Epithelial cell of esophagus (primary cell): Measurements from ENCODE around the gene HDHD5.

ENCODE experiments used
- DNase-seq: peaks from one replicate; pipeline ENCODE4 v3.0.0; 2010; ENCODE audit warnings: low read depth
- H3K4me3 ChIP-seq: 2 replicates; pipeline ENCODE4 v1.5.1; 2011; ENCODE audit warnings: mild to moderate bottlenecking, low read length, control low read depth
- CTCF ChIP-seq: IDR thresholded peaks from 2 replicates; pipeline ENCODE4 v1.5.1; 2011; ENCODE audit warnings: low read depth, mild to moderate bottlenecking, low read length, control low read depth, inconsistent platforms; ENCODE audit not compliant: insufficient read depth; ENCODE audit errors: missing control alignments

Gene HDHD5

GRCh38 chr22:17100621-17101020 lies 58.5 kb downstream of the HDHD5 start:
- TF ChIP-seq CTCF = no peak
- no peak for DNase-seq
- H3K4me3 ChIP-seq = no peak overlapping the region

GRCh38 chr22:17098379-17098819 lies 60.7 kb downstream of the HDHD5 start:
- H3K4me3 ChIP-seq = no peak overlapping the region
- TF ChIP-seq CTCF = no peak
- DNase-seq = no peak

- no peak for DNase-seq
- H3K4me3 ChIP-seq = no peak overlapping the region
- TF ChIP-seq CTCF = no peak
Measured at GRCh38 chr22:17097701-17098100, 61.4 kb downstream of the HDHD5 start.

GRCh38 chr22:17097062-17097461 lies 62.0 kb downstream of the HDHD5 start:
- H3K4me3 ChIP-seq = no peak overlapping the region
- TF ChIP-seq CTCF = no peak
- no peak for DNase-seq

- H3K4me3 ChIP-seq = no peak overlapping the region
- no peak for DNase-seq
- no peak for TF ChIP-seq CTCF
Measured at GRCh38 chr22:17096071-17096470, 63.0 kb downstream of the HDHD5 start.

GRCh38 chr22:17095538-17095937 lies 63.5 kb downstream of the HDHD5 start:
- no peak overlapping the region for H3K4me3 ChIP-seq
- peak; percentile 14 for DNase-seq

More at GRCh38 chr22:17095538-17095937, 63.5 kb downstream of the HDHD5 start:
- TF ChIP-seq CTCF = peak; percentile 14
